ENCODE results near the gene CPSF3. TPM values are rescaled to one million over a fixed set of nuclear protein-coding genes. Genes with fewer than 3 reads are reported as not detected.
A peak's percentile ranks its signal among the peaks of the same experiment; 100 is the strongest.

Gene CPSF3
- total RNA-seq, 1 experiment from 2014 or later, result 95.5 TPM

DNA sequence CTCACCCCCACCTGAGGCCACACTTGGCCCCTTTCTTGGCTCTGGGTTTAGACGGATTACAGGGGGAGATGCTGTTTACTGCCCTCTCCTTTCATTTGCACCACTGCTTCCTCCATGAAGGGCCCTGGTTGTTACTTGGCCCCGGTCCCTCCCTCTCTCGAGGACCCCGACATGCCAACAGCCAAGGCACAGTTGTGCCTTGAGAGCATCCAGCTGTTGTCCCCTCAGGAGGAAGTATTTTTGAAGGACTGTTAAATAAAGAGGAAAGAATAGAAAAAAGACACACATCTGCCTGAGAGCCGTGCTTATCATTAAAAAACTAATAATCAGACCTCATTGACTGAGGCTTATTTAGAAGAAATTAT is 44.1 kb upstream of the CPSF3 start:
- DNase-seq, result no peak
- Histone ChIP-seq H3K9me3 (ENCODE audit: control insufficient read depth, low read depth, low read length) (no peaks in the 10 kb centered on the region), H3K4ac (ENCODE audit: low read depth, low read length) (no peak overlapping the region), H4K5ac (ENCODE audit: insufficient read length, low read depth, low read length) (no peak overlapping the region), H2AFZ (ENCODE audit: low read length) (no peak overlapping the region), H4K20me1 (ENCODE audit: control insufficient read depth, insufficient read depth, insufficient read length) (no peaks in the 10 kb centered on the region), H3K79me1 (ENCODE audit: insufficient read depth, low read depth, low read length, poor library complexity, severe bottlenecking) (no peaks in the 10 kb centered on the region), H3K4me2 (ENCODE audit: insufficient read depth, insufficient read length, low read length) (no peak overlapping the region), H3K4me1 (ENCODE audit: insufficient read depth, low read length) (peaks cover 6% of the 10 kb centered on the region; the same call in 1 of the 2 replicates), H3K79me2 (ENCODE audit: insufficient read depth, low read length) (no peaks in the 10 kb centered on the region), H3K14ac (ENCODE audit: insufficient read depth, low read length) (no peak overlapping the region), H3K27ac (ENCODE audit: insufficient read length, low read depth, low read length) (no peak overlapping the region), H2BK120ac (ENCODE audit: low read depth, low read length, poor library complexity, severe bottlenecking) (no peak overlapping the region), H2BK5ac (ENCODE audit: insufficient read length, low read length) (no peak overlapping the region), H4K8ac (replicated peaks; ENCODE audit: insufficient read length, low read depth, low read length) (no peak overlapping the region), H4K91ac (ENCODE audit: insufficient read length, low read depth, low read length) (no peak overlapping the region), H2AK5ac (ENCODE audit: insufficient read length, low read length) (no peak overlapping the region), H3K9ac (ENCODE audit: extremely low read depth, insufficient read length, low read length) (no peak overlapping the region), H3K18ac (ENCODE audit: insufficient read length, low read depth, low read length) (no peak overlapping the region), H3K23ac (ENCODE audit: insufficient read length, low read depth, low read length) (no peak overlapping the region), H3K27me3 (ENCODE audit: insufficient read depth, low read length) (no peaks in the 10 kb centered on the region), H3K23me2 (ENCODE audit: insufficient read length, low read depth, low read length, poor library complexity, severe bottlenecking) (no peaks in the 10 kb centered on the region), H3K56ac (ENCODE audit: insufficient read length, low read depth, low read length) (no peak overlapping the region), H3T11ph (ENCODE audit: low read length) (no peak overlapping the region), H2BK20ac (ENCODE audit: low read depth, low read length, poor library complexity, severe bottlenecking) (no peak overlapping the region), H2BK12ac (ENCODE audit: insufficient read length, low read depth, low read length) (no peak overlapping the region), H2BK15ac (ENCODE audit: low read depth, low read length) (no peak overlapping the region)
- Mint-ChIP-seq H3K36me3 (ENCODE audit: insufficient read depth in 1 of 3, low read depth in 3 of 3) (peaks cover 21 to 41% (median 34%) of the 10 kb centered on the region in 3 experiments), H3K27ac (peak overlapping the region in 1 of 3 experiments; percentile 68; a peak in 1 of 7 replicates), H3K27me3 (ENCODE audit: low read depth) (no peaks in the 10 kb centered on the region), H3K4me1 (peaks cover 7 to 12% of the 10 kb centered on the region in 2 experiments; a peak in 2 of 4 replicates), H3K9me3 (no peaks in the 10 kb centered on the region), H3K4me3 (no peak overlapping the region)
- no CpG with 5 or more reads among the region's 5 CpGs for WGBS (ENCODE audit: extremely low coverage, insufficient read length, low lambda C conversion rate)
- TF ChIP-seq, protein P1, sequence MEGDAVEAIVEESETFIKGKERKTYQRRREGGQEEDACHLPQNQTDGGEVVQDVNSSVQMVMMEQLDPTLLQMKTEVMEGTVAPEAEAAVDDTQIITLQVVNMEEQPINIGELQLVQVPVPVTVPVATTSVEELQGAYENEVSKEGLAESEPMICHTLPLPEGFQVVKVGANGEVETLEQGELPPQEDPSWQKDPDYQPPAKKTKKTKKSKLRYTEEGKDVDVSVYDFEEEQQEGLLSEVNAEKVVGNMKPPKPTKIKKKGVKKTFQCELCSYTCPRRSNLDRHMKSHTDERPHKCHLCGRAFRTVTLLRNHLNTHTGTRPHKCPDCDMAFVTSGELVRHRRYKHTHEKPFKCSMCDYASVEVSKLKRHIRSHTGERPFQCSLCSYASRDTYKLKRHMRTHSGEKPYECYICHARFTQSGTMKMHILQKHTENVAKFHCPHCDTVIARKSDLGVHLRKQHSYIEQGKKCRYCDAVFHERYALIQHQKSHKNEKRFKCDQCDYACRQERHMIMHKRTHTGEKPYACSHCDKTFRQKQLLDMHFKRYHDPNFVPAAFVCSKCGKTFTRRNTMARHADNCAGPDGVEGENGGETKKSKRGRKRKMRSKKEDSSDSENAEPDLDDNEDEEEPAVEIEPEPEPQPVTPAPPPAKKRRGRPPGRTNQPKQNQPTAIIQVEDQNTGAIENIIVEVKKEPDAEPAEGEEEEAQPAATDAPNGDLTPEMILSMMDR (conservative IDR thresholded peaks at IDR 0.05), result no peak
